GM12875 (cell line): ENCODE measurements around the gene ABLIM2.

ENCODE experiments used
- H3K4me3 ChIP-seq: one replicate; pipeline ENCODE4 v1.5.1; 2011; ENCODE audit warnings: low read depth, low read length, control low read depth
- TF ChIP-seq, protein P1 (sequence below): IDR thresholded peaks from 2 replicates; pipeline ENCODE4 v1.5.1; 2011; ENCODE audit warnings: low read depth, mild to moderate bottlenecking, control low read depth, inconsistent platforms, low read length, moderate library complexity, borderline replicate concordance; ENCODE audit not compliant: insufficient read depth

Gene ABLIM2

GRCh38 chr4:8040607-8041006 is 118.0 kb downstream of the ABLIM2 start:
- TF ChIP-seq, protein P1, sequence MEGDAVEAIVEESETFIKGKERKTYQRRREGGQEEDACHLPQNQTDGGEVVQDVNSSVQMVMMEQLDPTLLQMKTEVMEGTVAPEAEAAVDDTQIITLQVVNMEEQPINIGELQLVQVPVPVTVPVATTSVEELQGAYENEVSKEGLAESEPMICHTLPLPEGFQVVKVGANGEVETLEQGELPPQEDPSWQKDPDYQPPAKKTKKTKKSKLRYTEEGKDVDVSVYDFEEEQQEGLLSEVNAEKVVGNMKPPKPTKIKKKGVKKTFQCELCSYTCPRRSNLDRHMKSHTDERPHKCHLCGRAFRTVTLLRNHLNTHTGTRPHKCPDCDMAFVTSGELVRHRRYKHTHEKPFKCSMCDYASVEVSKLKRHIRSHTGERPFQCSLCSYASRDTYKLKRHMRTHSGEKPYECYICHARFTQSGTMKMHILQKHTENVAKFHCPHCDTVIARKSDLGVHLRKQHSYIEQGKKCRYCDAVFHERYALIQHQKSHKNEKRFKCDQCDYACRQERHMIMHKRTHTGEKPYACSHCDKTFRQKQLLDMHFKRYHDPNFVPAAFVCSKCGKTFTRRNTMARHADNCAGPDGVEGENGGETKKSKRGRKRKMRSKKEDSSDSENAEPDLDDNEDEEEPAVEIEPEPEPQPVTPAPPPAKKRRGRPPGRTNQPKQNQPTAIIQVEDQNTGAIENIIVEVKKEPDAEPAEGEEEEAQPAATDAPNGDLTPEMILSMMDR = no peak
- H3K4me3 ChIP-seq = no peak overlapping the region

- no peak overlapping the region for H3K4me3 ChIP-seq
- TF ChIP-seq, protein P1 = no peak
Measured at GRCh38 chr4:8039853-8040252, 118.8 kb downstream of the ABLIM2 start.

GRCh38 chr4:8039290-8039689 is 119.3 kb downstream of the ABLIM2 start:
- H3K4me3 ChIP-seq = no peak overlapping the region
- TF ChIP-seq, protein P1 = no peak

- no peak overlapping the region for H3K4me3 ChIP-seq
- TF ChIP-seq, protein P1 = no peak
Measured at GRCh38 chr4:8038719-8039251, 119.8 kb downstream of the ABLIM2 start.

- no peak overlapping the region for H3K4me3 ChIP-seq
- TF ChIP-seq, protein P1 = no peak
Measured at GRCh38 chr4:8038083-8038482, 120.5 kb downstream of the ABLIM2 start.

DNA sequence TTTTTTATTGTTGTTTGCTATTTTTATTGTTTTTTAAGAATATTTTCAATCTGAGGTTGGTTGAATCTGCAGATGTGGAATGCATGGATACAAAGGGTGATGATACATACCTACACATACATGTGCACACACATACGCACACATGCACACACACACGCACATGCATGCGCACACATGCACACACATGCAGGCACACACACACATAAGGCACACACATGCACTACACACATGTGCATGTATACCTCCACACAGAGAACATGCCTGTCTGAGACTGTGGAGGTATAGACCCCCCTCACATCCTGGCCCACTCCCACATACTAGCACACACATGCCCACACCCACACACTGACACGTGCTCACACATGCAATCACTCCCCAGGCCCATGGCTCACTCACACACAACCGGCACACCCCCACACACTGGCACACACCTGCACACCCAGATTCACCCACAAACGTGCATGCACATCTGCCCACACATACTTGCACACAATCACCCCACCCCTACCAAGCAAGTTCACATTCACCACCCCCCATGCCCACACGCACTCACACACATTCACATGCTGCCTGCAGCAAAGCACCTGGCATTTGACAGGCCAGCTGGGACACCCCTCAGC is 121.4 kb downstream of the ABLIM2 start:
- TF ChIP-seq, protein P1 = no peak
- H3K4me3 ChIP-seq = no peak overlapping the region

DNA sequence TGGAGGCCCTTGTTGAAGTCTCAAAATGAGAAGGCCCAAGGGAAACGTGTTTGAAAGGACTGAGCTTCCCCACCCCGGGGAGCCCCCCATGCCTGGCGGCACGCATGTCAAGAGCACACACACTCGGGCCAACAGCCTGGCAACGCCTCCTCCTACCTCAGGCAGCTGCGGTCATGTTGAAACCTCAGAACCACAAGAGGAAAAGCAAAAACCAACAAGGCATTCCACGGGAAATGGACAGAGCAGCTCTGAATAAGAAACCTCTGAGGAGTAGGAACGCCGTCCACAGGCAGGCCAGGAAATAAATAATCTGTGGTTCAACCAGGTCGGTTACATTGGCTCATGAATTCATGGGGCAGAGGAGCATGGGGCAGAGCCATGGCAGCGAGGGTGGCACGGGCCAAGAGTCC is 123.2 kb downstream of the ABLIM2 start:
- TF ChIP-seq, protein P1 = no peak
- H3K4me3 ChIP-seq = no peak overlapping the region
